HEK293T (cell line): ENCODE data around the gene CBR3.

Source experiments
- FOXA1 ChIP-seq: fragments of 450-650 bp; IDR thresholded peaks from 2 replicates; pipeline ENCODE4 v1.6.1; 2016; ENCODE audit warnings: mild to moderate bottlenecking
- NFRKB ChIP-seq: fragments of 450-650 bp; IDR thresholded peaks from 2 replicates; pipeline ENCODE4 v1.6.1; 2016; ENCODE audit warnings: mild to moderate bottlenecking, moderate library complexity
- SP1 ChIP-seq: fragments of 450-650 bp; IDR thresholded peaks from 2 replicates; pipeline ENCODE4 v1.6.1; 2017

GRCh38 chr21:36184545-36184944 is 49.7 kb downstream of the CBR3 start:
- TF ChIP-seq FOXA1, result no peak
- TF ChIP-seq SP1, result no peak
- no peak for TF ChIP-seq NFRKB
